Measurements from ENCODE around the gene FOXRED2.
A peak's percentile ranks its signal among the peaks of the same experiment; 100 is the strongest.
"Not testable (repeated sequence)": the region's sequence is repeated elsewhere in the genome, so short reads cannot be mapped to it uniquely, and the experiment has no call there.

Gene FOXRED2

GRCh38 chr22:36469094-36469710 is 37.6 kb downstream of the FOXRED2 start:
- no peak for ATAC-seq

GRCh38 chr22:36467946-36468345 is 38.9 kb downstream of the FOXRED2 start:
- ATAC-seq: no peak

GRCh38 chr22:36467042-36467810 is 39.6 kb downstream of the FOXRED2 start:
- no peak for ATAC-seq

- ATAC-seq: no peak
Measured at GRCh38 chr22:36466258-36466657, 40.6 kb downstream of the FOXRED2 start.

- ATAC-seq: no peak
Measured at GRCh38 chr22:36465232-36466021, 41.4 kb downstream of the FOXRED2 start.

- no peak for ATAC-seq
Measured at GRCh38 chr22:36464715-36465231, 42.1 kb downstream of the FOXRED2 start.

- no peak for ATAC-seq
Measured at GRCh38 chr22:36463783-36464184, 43.1 kb downstream of the FOXRED2 start.

- ATAC-seq: no peak
Measured at GRCh38 chr22:36461665-36462649, 44.9 kb downstream of the FOXRED2 start.

GRCh38 chr22:36460202-36460601 is 46.6 kb downstream of the FOXRED2 start:
- no peak for ATAC-seq

GRCh38 chr22:36457688-36458450 is 49.0 kb downstream of the FOXRED2 start:
- ATAC-seq: no peak

GRCh38 chr22:36456464-36456845 is 50.4 kb downstream of the FOXRED2 start:
- no peak for ATAC-seq

- ATAC-seq: no peak
Measured at GRCh38 chr22:36455571-36456463, 51.0 kb downstream of the FOXRED2 start.

- peak; percentile 84 to 85 for ATAC-seq
Measured at GRCh38 chr22:36454916-36455570, 51.8 kb downstream of the FOXRED2 start.

- ATAC-seq: no peak
Measured at GRCh38 chr22:36453855-36454378, 52.9 kb downstream of the FOXRED2 start.

GRCh38 chr22:36452978-36453607 is 53.7 kb downstream of the FOXRED2 start:
- ATAC-seq: not testable (repeated sequence)

- no peak for ATAC-seq
Measured at GRCh38 chr22:36452250-36452977, 54.4 kb downstream of the FOXRED2 start.

- not testable (repeated sequence) for ATAC-seq
Measured at GRCh38 chr22:36450923-36451322, 55.9 kb downstream of the FOXRED2 start.

GRCh38 chr22:36449596-36450175 is 57.2 kb downstream of the FOXRED2 start:
- ATAC-seq: no peak

Data from activated CD4-positive, CD25-positive, alpha-beta regulatory T cell treated with anti-CD3 and anti-CD28 coated beads, Interleukin-2, amount 50 U/mL, for 24 hours (primary cell).